K562 (cell line): Measurements from ENCODE around the gene MSI1. TPM values are rescaled to one million over a fixed set of nuclear protein-coding genes. Genes with fewer than 3 reads are reported as not detected.

Experiments
- CBX1 ChIP-seq: sonication (generic); IDR thresholded peaks from 2 replicates; pipeline ENCODE4 v1.6.1; 2016; ENCODE audit warnings: antibody characterized with exemption, low read depth, mild to moderate bottlenecking
- E2F5 ChIP-seq: sonication (generic); formaldehyde crosslinking; IDR thresholded peaks from 2 replicates; pipeline ENCODE4 v1.8.0; 2022; ENCODE audit warnings: mild to moderate bottlenecking, missing genetic modification reagents
- EZH2 ChIP-seq: IDR thresholded peaks from 2 replicates; pipeline ENCODE4 v1.6.1; 2012; ENCODE audit warnings: low read depth, mild to moderate bottlenecking, inconsistent platforms, low read length, borderline replicate concordance
- FOXJ2 ChIP-seq: fragments of 200-800 bp; sonication (Bioruptor generic); IDR thresholded peaks from 2 replicates; pipeline ENCODE4 v1.6.1; 2016; ENCODE audit warnings: missing genetic modification characterization, missing compliant biosample characterization
- FOXK2 ChIP-seq, 2 experiments: fragments of 450-650 bp; IDR thresholded peaks in 1 of 2; conservative IDR thresholded peaks in 1 of 2; 2 replicates each; pipeline ENCODE4 v1.6.1; 2016; ENCODE audit warnings: low read depth in 2 of 2, mild to moderate bottlenecking in 1 of 2
- HDAC3 ChIP-seq: fragments of 450-650 bp; IDR thresholded peaks from 2 replicates; pipeline ENCODE4 v1.6.1; 2018; ENCODE audit warnings: borderline replicate concordance, mild to moderate bottlenecking, moderate library complexity; ENCODE audit not compliant: partially characterized antibody
- ID3 ChIP-seq, 2 experiments: fragments of 250-450 bp in 1 of 2; fragments of 450-650 bp in 1 of 2; sonication (Bioruptor Pico) in 1 of 2; IDR thresholded peaks; 2 replicates each; pipeline versions ENCODE4 v1.6.1 to v1.8.0; 2016 to 2021; ENCODE audit warnings: mild to moderate bottlenecking in 2 of 2, moderate library complexity in 2 of 2, missing compliant biosample characterization in 1 of 2, missing genetic modification characterization in 1 of 2
- LEF1 ChIP-seq: fragments of 450-650 bp; IDR thresholded peaks from 2 replicates; pipeline ENCODE4 v1.6.1; 2016; ENCODE audit warnings: mild to moderate bottlenecking
- MAZ ChIP-seq, 2 experiments: fragments of 450-650 bp in 1 of 2; sonication (generic) in 1 of 2; formaldehyde crosslinking; IDR thresholded peaks in 1 of 2; conservative IDR thresholded peaks in 1 of 2; 2 replicates each; pipeline versions ENCODE4 v1.4.0 to v1.5.0; 2020; ENCODE audit warnings: mild to moderate bottlenecking in 1 of 2, missing genetic modification reagents in 1 of 2
- MEIS2 ChIP-seq: fragments of 450-650 bp; IDR thresholded peaks from 2 replicates; pipeline ENCODE4 v1.6.1; 2014; ENCODE audit warnings: mild to moderate bottlenecking; ENCODE audit not compliant: partially characterized antibody
- NFIC ChIP-seq: fragments of 450-650 bp; IDR thresholded peaks from 2 replicates; pipeline ENCODE4 v1.6.1; 2017; ENCODE audit warnings: mild to moderate bottlenecking, inconsistent platforms
- POLR2AphosphoS5 ChIP-seq: IDR thresholded peaks from 2 replicates; pipeline ENCODE4 v1.6.1; 2011; ENCODE audit warnings: mild to moderate bottlenecking, low read depth, low read length, moderate library complexity; ENCODE audit not compliant: control insufficient read depth, insufficient read depth
- PPARD ChIP-seq: fragments of 250-450 bp; sonication (Bioruptor Pico); IDR thresholded peaks from 2 replicates; pipeline ENCODE4 v1.8.0; 2022; ENCODE audit warnings: inconsistent platforms, mild to moderate bottlenecking, moderate library complexity
- PTBP1 ChIP-seq: fragments of 200-400 bp; formaldehyde crosslinking; IDR thresholded peaks from 2 replicates; pipeline ENCODE4 v1.6.1; 2017; ENCODE audit warnings: low read depth, low read length
- RBM39 ChIP-seq: fragments of 200-400 bp; formaldehyde crosslinking; optimal IDR thresholded peaks from 2 replicates; pipeline ENCODE3; 2018; ENCODE audit warnings: low read depth, low read length
- RNF2 ChIP-seq: sonication (generic); IDR thresholded peaks from 2 replicates; pipeline ENCODE4 v1.6.1; 2016
- SETDB1 ChIP-seq: IDR thresholded peaks from one replicate; pipeline ENCODE4 v1.6.1; 2012; ENCODE audit warnings: low read length, control low read depth, inconsistent platforms
- SMAD1 ChIP-seq: fragments of 150-350 bp; IDR thresholded peaks from 2 replicates; pipeline ENCODE4 v1.6.1; 2014; ENCODE audit warnings: low read length, low read depth; ENCODE audit not compliant: partially characterized antibody
- SNAPC5 ChIP-seq: fragments of 250-450 bp; sonication (Bioruptor Pico); IDR thresholded peaks from 2 replicates; pipeline ENCODE4 v1.8.0; 2021; ENCODE audit warnings: moderate library complexity, mild to moderate bottlenecking, inconsistent platforms
- SREBF2 ChIP-seq: sonication (generic); formaldehyde crosslinking; IDR thresholded peaks from 2 replicates; pipeline ENCODE4 v1.4.0; 2020; ENCODE audit warnings: mild to moderate bottlenecking, missing genetic modification reagents
- STAT5B ChIP-seq: fragments of 250-450 bp; sonication (Bioruptor Pico); IDR thresholded peaks from 2 replicates; pipeline ENCODE4 v1.8.0; 2021; ENCODE audit warnings: mild to moderate bottlenecking, inconsistent platforms
- TEAD1 ChIP-seq, 2 experiments: fragments of 450-650 bp in 1 of 2; sonication (generic) in 1 of 2; formaldehyde crosslinking; IDR thresholded peaks; 2 replicates each; pipeline versions ENCODE4 v1.4.0 to v1.8.0; 2020 to 2022; ENCODE audit warnings: mild to moderate bottlenecking in 2 of 2, missing genetic modification reagents in 1 of 2
- ZHX1 ChIP-seq: fragments of 150-350 bp; conservative IDR thresholded peaks from 2 replicates; pipeline ENCODE4 v1.6.1; 2014; ENCODE audit warnings: low read length
- ZNF282 ChIP-seq: sonication (generic); formaldehyde crosslinking; IDR thresholded peaks from 2 replicates; pipeline ENCODE4 v1.8.1; 2023; ENCODE audit warnings: missing genetic modification reagents
- polyA plus RNA-seq, 8 experiments: library from polyadenylated mRNA; depleted of rRNA in 4 of 8; stranded (reverse) in 5 of 8; unstranded in 3 of 8; fragments of >200 nt; fragmentation: Nextera tagmentation in 2 of 8; fragmentation: Illumina TruSeq in 1 of 8; extraction: Ambion mirVana in 2 of 8; extraction: Trizol in 1 of 8; gene quantifications; 2 replicates each; pipeline versions ENCODE4 v1.2.1 to v1.2.3, GENCODE V29; 2011 to 2014; ENCODE audit warnings: inconsistent platforms in 1 of 8, missing spikeins in 1 of 8
- total RNA-seq, 7 experiments: library from RNA; depleted of rRNA in 6 of 7; stranded (reverse); fragments of >200 nt in 6 of 7; fragmentation: Illumina TruSeq in 2 of 7; extraction: Trizol in 2 of 7; gene quantifications; 2 replicates each; pipeline versions ENCODE4 v1.2.1 to v1.2.3, GENCODE V29; 2011 to 2021; ENCODE audit warnings: low replicate concordance in 1 of 7

Gene MSI1
- total and polyA plus RNA-seq, 9 of the 15 experiments (the other 6 are each of a cell fraction or from before 2014, with no cell fraction given) = 0.16 TPM; not detected in 8

GRCh38 chr12:120292661-120293531 is 76.1 kb downstream of the MSI1 start, which contains the start of gene RNU4-1 (continued):
- TF ChIP-seq MAZ (CRISPR knock-in tag; conservative IDR thresholded peaks at IDR 0.05 in 1 of 2, IDR thresholded peaks at IDR 0.05 in 1 of 2) (peak in 1 of 2 experiments; percentile 82; a peak in 3 of 4 replicates), RBM39 (peak; percentile 97), EZH2 (no peak), CBX1 (peak; percentile 100), SETDB1 (no peak), PTBP1 (peak; percentile 76; the same call in 1 of the 2 replicates), PPARD (CRISPR knock-in tag) (no peak), NFIC (peak; percentile 83), E2F5 (no peak), MEIS2 (peak; percentile 25), FOXK2 (conservative IDR thresholded peaks at IDR 0.05 in 1 of 2, IDR thresholded peaks at IDR 0.05 in 1 of 2; ENCODE audit: low read depth in 2 of 2) (peak; percentile 19 to 66; a peak in 1 of 4 replicates), LEF1 (peak; percentile 70; the same call in 1 of the 2 replicates), ZHX1 (0 out of 2 replicates have a peak, but pooled peaks have one; percentile 34), POLR2AphosphoS5 (peak; percentile 100), TEAD1 (CRISPR knock-in tag; IDR thresholded peaks at IDR 0.05) (peak in 1 of 2 experiments; percentile 65; a peak in 1 of 4 replicates), SMAD1 (peak; percentile 99), SNAPC5 (CRISPR knock-in tag) (peak; percentile 97), RNF2 (peak; percentile 99), ZNF282 (CRISPR knock-in tag) (no peak), SREBF2 (CRISPR knock-in tag) (no peak), ID3 (CRISPR knock-in tag; IDR thresholded peaks at IDR 0.05) (no peak), ID3 (tag; IDR thresholded peaks at IDR 0.05) (peak; percentile 54), HDAC3 (peak; percentile 57), FOXJ2 (tag) (peak; percentile 40; the same call in 1 of the 2 replicates), STAT5B (CRISPR knock-in tag) (no peak)
